GDM1 (cell line): ENCODE data around the gene TUBB8.
"Not testable (repeated sequence)": the region's sequence is repeated elsewhere in the genome, so short reads cannot be mapped to it uniquely, and the experiment has no call there.

Experiments used
- DNase-seq: peaks from one replicate; lab custom pipeline; 2025; lab: John Stamatoyannopoulos, UW

TUBB8 gene

DNA sequence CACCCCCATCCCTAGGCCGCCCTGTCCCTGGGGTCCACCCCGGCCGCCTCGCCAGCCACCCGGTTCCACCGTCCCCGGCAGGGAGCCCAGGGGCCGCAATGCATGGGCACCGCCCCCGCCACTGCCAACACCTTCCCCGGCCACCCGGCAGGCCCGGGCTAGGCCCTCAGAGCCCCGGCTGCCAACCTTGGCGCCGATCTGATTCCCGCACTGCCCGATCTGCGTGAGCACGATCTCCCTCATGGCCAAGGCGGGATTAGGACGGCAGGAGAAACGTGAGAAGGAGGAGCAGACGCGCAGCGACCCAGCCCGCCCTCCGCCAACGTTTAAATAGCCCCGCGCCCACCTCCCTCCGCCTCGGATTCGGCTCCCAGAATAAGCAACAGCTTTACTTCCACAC, at the start of gene TUBB8:
Gene TUBB8, minus strand, starts transcription at position 301 of the 400 bp plus-strand sequence. Its CDS starts 58 bp downstream, at position 243.
- no peak for DNase-seq

DNA sequence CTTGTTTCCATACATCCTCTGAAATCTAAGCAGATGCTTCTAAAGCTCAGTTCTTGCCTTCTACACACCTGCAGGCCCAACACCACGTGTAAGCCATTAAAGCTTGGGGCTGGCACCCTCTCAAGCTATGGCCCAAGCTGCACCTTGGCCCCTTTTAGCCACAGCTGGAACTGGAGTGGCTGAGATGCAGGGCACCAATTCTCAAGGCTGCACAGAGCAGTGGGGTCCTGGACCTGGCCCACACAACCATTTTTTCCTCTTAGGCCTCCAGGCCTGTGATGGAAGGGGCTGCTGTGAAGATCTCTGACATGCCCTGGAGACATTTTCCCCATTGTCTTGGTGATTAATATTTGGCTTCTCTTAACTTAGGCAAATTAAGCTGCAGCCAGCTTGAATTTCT, 47.4 kb upstream of the TUBB8 start:
- no peak for DNase-seq

DNA sequence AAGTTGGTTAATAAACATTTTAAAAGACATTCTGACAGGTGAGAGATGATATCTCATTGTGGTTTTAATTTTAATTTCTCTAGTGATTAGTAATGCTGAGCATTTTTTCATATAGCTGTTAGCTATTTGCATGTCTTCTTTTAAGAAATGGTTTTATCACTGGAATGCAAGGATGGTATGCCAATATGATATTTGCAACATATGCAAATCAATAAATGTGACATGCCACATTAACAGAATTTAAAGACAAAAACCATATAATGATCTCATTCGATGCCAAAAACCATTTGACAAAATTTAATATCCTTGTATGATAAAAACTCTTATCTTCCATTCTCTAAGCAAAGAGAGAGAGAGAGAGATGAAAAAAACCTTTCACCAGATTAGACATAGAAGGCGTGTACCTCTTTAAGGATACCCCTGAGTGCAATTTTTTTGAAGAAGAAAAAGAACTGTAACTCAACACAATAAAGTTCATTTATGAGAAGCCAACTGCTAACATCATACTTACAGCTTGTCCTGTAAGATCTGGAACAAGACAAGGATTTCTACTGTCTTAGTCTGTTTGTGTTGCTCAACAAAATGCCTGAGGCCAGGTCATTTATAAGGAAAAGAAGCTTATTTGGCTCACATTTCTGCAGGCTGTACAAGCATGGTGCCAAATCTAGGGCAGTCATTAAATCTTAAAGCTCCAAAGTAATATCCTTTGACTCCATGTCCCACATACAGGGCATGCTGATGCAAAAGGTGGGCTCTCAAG, 46.4 kb upstream of the TUBB8 start:
- no peak for DNase-seq

DNA sequence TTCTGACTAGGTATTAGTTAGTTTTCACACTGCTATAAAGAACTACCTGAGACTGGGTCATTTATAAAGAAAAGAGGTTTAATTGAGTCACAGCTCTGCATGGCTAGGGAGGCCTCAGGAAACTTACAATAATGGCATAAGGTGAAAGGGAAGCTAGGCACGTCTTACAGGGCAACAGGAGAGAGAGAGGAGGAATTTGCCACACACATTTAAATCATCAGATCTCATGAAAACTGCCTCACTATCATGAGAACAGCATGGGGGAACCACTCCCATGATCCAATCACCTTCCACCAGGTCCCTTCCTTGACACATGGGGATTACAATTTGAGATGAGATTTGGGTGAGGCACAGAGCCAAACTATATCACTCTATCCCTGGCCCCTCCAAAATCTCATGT, 45.5 kb upstream of the TUBB8 start:
- no peak for DNase-seq

DNA sequence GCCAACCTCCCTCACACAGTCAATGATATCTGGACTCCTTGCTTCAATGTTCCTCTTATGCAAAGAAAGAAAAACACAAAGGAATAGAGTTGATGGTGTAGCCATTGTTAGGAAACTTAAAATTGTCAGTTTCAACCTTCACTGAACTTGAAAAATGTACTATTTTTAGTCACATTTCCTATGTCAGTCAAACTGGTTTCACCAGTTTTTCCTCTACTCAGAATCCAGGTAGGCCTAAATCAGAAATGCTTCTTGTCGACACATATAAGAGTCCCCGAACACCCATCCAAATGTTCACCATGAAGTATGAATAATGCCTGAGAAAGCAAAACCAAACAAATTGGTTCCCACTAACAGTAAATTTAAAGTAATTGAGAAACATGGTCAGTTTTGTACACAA, 43.8 kb upstream of the TUBB8 start:
- no peak for DNase-seq

DNA sequence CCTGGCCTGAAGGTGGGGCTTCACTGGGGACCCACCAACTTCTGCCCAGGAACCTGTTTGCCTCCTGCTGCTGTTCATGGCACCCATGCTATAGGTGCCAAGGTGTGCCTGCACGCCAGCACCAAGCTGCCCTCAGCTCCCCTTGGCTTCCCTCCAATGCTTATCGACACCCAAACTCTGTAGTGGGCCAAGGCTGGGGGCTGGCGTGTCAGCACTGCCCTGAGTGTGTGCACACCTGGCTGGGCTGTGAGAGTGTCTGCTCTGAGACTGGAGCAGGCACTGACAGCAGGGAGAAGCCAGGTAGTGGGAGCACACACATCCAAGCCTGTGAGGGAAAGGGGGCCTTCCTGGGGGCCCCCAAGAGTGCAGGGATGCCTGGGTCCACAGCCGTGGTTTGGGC, 43.1 kb upstream of the TUBB8 start:
- DNase-seq, result no peak

DNA sequence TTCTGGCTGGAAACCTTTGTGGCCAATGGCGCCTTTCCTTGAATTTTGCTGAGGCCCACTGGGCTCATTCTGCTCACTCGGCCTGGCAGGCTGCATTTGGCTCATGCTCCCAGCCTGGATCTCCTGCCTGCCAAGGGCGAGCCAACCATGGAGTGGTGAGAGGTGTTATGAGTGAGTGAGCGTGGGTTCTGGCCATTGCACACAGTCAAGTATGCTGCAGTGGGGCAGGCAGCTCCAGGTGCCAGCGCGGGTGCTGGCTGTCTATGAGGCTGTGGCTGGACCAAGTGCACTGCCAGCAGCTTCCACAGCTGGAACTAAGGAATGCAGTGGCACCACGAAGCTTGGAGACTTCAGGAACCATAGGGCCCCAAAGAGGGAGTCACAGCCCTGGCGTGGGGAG, 42.2 kb upstream of the TUBB8 start:
- no peak for DNase-seq

DNA sequence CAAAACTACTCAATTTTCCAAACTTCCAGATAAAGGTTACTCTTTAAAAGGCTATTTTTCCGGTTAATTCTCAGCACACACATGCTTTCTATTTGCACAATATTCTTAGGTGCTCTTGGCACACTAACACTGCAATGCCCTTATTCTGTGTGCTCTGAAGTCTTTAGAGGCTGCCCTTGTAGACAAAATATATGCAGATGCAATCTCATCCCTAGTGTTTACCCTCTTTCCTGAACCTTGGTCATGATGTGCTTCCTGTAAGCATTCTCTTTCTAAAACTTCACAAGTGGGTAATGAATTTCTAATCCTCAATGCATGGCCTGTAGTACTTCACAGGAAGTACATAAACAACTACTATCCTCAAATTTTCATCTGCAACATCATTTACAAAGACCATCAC, 41.1 kb upstream of the TUBB8 start:
- no peak for DNase-seq

DNA sequence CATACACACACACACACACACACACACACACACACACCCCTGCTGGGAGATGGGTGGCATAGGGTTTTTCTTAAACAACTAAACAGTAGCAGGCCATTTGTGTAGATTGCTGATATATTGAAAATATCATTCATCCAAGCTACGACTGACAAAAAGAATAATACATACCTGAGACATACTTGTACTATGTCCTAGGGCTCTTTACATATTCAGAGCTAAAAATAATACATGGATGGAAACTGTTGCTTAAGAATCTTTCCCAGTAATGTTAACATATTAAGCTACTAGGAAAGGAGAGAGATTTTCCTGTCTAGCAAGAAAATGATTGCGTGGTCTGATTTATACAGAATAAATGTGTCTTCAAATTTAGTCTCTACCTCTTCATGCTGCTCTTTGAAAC, 40.2 kb upstream of the TUBB8 start:
- DNase-seq, result no peak

DNA sequence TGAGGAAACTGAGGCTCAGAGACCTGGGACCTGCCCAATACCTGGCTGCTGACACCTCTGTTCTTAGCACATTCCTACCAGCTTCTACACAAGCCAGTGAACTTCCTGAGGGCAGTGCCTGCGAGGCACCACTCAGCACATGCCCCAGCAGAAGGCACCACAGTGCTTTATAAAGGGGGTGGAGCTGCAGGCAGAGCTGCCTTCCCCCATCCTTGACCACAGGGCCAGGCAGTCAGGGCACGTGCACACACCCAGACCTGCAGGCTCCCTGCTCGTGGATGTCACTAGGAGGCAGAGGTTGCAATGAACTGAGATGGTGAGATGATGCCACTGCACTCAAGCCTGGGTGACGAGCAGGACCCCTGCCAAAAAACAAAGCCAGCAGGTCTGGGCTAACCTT, 39.2 kb upstream of the TUBB8 start:
- no peak for DNase-seq

DNA sequence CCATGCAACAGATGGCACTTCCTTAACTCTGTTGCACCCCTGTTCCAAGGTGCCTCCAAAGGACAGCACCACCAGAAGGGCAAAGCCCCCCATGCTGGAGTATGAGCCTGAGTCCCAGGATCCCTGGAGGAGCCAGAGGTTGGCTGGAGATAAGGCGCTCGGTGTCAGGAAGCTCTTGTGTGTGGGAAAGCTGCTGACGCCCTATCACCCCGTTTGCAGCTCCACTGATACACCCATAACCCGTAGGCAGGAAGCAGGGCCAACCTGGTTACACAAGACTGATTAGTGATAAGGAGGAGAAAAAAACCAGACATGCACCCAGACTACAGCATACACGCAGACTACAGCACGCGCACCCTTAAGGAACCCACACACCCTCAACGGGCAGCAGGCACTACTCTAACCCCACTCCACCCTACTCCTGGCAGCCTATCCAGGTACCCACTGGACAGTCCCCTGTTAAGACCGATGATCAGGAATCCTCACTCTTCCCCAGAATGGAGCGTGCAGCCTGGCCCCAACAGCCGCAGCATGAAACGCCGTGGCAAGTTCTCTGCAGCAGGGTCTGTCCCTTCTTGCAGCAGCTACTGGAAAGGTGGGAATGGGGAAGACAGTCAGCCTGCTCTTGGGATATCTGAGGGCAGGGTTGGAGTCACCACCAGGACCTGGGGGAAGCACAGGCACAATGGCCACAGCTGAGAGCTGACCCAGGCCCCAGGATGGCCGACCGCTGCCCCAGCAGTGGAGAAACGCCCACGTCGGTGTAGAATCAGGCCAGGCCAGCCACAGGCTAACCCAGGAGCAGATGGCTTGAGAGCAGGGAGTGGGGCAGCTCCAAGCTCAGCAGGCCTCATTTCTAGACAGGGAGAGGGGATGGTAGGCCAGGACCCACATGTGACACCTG, 38.3 kb upstream of the TUBB8 start:
- no peak for DNase-seq

DNA sequence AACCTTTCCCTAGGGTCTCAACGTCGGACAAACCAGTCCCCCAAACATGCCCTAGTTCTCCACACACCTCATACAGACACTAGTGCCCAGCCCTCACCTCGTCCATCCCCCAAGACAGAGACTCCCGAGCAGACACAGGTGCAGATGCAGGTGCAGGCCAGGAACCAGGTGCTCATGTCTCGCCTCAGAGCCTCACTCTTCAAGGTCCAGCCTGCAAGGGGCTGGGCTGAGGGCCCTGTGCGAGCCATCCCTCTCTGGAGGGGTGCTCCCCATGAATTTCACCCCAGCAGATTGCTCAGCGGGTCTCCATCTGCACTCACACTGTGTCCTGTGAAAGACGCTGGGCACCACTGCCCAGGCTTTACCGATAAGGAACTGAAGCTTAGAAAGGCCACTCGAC, 36.9 kb upstream of the TUBB8 start:
- no peak for DNase-seq

DNA sequence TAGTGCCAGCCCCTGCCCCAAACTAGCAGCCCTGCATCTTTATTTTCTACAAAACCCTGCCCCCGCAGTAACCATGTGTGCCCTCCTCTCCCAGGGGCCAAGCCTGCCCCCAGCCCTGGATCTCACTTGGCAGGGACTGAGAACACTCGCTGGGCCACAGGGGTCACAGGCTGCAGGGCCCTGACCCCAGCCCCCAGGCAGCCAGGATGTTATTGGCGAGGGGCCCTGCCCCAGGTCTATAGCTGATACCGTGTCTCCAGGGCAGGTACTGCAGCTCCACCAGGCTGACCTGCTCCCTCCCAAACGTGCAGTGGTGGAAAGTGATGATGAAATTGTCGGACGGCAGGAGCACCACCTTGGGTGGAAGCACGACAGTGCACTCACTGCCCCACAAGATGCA, 35.9 kb upstream of the TUBB8 start:
- DNase-seq, result no peak

DNA sequence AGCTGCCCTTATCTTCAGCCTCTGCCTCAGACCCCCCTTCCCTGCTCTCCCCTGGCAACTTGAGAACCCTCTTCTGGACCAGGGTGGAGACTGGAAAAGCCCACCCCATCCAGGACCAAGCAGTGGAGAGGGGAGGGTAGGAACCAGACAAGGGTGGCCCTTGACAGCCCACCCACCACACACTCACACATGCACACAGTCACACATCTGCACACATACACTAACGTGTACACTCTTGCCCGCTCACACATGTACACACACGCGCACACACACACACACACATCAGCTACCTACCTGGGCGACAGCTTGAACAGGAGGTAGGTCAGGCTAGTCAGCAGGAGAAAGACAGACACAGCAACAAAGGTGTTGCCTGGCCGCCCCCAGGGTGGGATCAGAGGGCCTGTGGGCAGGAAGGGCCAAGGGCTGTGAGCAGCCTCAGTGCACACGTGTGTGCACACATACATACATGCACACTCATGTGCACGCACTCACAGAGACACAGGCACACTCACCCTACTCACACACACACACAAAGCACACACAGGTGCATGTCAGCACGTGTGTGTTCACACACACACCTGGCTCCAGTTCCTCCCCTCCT, 34.9 kb upstream of the TUBB8 start:
- DNase-seq, result no peak

DNA sequence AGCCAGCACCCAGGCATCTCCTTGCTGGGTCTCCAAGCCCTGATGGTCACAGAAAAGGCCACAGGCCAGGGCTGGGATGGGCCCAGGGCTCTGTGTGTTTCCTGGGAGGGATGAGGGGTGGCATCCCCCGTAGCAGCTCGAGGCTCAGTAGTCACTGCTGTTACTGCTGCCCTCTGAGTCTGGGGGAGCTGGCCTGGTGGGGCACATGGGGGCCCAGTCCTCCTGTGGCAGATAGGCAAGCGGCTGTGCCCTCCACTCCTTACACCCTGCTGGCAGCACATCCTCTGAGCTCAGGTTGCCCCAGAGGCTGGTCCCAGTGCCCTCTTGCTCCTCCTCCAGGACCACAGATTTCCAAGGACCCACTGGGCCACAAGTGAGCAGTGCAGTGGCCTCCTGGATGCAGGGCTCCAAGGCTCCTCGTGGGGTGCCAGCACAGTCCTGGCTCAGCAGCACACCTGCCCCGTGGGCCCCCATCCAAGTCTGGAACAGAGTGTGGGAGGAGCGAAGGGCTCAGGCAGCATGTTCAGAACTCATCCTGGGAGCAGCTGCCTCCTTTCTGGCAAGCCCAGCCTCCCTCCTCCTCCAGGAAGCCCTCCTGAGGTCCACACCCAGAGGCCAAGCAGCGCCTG, 31.5 kb upstream of the TUBB8 start:
- no peak for DNase-seq

DNA sequence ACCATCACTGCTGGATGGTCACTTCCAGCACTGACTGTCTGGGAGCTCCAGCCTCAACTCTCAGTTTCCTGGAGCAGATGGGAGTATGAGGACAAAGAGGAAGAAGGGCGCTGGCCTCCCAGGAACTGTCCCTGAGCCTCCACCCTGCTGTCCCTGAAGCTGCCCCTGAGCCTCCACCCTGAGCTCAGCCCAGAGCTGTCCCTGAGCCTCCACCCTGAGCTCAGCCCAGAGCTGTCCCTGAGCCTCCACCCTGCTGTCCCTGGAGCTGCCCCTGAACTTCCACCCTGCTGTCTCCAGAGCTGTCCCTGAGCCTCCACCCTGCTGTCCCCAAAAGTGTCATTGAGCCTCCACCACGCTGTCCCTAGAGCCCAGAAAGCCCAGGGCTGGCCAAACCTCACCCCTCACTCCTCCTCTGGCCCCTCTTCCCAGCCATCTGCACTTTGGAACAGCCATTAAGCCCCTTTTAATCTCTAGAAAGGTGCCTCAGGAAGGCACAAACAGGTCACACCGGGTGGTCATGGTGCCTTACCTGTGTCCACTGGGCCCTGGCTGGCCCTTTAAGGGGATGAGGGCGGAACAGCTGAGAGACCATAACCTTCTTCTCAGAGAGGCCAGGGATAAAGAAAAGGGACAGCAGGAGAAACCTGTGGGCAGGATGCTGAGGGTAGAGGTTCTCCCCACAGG, 30.6 kb upstream of the TUBB8 start:
- no peak for DNase-seq

DNA sequence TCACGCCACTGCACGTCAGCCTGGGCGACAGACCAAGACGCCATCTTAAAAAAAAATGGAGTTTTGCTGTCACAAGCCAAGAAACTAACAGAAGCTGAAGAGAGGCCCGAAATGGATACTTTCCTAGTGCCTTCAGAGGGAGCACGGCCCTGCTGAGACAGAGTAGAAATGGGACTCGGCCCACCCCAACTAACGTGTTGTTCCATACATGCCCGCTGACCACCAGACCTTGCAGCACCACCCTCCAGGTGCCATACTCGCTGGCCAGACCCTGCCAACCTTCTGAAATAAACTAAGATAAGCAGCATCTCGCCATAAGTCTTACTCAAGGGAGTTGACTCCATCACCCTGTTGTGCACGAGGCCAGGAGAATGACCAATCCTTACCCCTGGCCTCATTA, 29.5 kb upstream of the TUBB8 start:
- no peak for DNase-seq

DNA sequence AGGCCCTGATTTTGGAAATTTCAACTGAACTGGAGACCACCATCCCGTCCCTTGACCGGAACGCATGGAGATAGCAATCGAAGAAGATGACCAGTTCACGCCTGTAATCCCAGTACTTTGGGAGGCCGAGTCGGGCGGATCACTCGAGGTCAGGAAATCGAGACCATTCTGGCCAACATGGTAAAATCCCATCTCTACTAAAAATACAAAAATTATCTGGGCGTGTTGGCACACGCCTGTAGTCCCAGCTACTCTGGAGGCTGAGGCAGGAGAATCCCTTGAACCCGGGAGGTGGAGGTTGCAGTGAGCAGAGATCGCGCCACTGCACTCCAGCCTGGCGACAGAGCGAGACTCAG, 25.1 kb upstream of the TUBB8 start:
- DNase-seq, result not testable (repeated sequence)

DNA sequence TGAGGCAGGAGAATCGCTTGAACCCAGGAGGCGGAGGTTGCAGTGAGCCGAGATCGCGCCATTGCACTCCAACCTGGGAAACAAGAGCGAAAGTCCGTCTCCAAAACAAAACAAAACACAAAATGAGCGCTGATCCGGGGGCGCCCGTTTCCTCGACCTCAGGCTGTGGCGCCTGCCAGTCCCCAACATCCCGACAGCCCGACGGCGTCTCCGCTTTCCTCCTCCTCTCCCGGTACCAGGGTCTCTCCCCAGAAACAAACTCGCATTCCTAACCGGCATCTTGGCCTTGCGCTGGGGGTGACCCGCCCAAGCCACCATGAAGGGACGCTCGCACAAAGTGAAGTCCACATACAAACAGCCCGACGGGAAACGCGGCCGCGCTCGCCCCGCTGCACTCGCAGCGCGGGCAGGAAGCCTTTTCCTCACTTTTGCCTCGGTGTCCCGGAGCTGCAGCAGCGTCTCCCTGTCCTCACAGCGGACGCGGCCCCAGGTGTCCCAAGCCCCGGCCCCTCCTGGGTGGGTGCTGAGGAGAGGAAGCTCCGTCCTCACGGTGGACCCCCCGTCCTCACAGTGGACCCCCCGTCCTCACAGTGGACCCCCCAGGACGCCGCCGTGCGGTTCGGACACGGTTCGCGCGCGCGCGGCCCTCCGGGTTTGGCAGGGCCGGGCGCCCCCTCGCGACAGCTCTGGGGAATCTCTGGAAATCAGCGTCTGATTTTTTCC, 24.6 kb upstream of the TUBB8 start:
- DNase-seq, result not testable (repeated sequence)

DNA sequence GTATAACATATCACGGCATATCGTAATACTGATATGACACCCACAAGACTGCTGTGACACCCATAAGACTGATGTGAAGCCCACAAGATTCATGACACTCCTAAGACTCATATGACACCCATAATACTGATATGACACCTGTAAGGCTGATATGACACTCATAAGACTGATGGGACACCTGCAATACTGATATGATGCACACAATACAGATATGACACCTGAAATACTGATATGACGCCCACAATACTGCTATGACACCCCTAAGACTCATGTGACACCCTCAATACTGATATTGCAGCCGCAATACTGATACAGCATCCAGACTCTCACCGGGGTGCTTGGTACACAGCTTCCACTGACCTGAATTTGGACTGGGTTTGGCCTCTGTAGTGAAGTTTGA, 19.1 kb upstream of the TUBB8 start:
- DNase-seq, result not testable (repeated sequence)

DNA sequence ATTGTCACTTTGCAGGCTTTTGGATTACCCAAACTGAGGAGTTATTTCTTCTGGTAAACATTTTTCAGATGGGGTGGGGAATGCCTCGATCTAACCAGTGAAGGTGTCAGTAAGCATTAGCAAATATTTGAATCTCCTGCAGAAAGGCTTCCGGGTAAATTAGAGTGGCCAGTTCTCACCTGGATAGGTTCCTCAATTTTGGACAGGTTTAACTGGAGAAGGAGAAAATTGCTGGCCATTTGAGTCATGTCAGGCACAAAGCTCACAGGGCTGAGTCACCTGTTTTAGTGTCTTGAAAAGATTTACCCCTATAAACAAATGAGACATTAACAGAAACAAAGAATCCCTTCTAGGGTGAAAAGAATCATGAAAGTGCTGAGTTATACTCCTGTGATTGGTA, 830 bp upstream of the TUBB8 start:
- DNase-seq, result not testable (repeated sequence)
